ENCODE results near the gene GYPC.

DNA sequence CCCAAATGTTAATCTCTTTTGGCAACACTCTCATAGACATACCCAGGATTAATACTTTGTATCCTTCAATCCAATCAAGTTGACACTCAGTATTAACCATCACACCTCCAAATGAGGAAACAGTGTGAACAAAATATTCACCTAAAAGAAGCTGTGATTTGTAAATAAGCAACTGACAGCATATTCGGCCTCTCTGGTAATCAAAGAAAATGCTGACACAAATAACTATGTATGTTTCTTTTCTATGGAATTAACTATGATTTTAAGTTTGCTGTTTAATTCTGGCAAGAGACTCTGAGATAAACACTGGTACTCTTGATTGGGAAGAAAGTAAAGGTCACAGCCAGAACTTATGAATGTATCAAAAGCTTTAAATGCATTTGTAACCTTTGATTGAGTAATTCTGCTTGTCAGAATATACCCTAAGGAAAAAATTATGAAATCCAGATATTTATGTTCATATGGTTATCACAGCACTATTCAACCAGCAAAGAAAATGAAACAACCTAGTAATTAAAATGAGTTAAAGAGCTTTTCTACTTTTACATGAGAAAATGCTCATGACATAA is 3.6 kb upstream of the GYPC start:
- TF ChIP-seq POLR2A (IDR thresholded peaks at IDR 0.05) (no peak), POLR2AphosphoS5 (IDR thresholded peaks at IDR 0.05) (no peak)
- TF ChIP-seq, protein P1, sequence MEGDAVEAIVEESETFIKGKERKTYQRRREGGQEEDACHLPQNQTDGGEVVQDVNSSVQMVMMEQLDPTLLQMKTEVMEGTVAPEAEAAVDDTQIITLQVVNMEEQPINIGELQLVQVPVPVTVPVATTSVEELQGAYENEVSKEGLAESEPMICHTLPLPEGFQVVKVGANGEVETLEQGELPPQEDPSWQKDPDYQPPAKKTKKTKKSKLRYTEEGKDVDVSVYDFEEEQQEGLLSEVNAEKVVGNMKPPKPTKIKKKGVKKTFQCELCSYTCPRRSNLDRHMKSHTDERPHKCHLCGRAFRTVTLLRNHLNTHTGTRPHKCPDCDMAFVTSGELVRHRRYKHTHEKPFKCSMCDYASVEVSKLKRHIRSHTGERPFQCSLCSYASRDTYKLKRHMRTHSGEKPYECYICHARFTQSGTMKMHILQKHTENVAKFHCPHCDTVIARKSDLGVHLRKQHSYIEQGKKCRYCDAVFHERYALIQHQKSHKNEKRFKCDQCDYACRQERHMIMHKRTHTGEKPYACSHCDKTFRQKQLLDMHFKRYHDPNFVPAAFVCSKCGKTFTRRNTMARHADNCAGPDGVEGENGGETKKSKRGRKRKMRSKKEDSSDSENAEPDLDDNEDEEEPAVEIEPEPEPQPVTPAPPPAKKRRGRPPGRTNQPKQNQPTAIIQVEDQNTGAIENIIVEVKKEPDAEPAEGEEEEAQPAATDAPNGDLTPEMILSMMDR (IDR thresholded peaks at IDR 0.05), result no peak
